HG03159 (cell line): ENCODE data around the gene ABCA2.
"Not testable (repeated sequence)": the region's sequence is repeated elsewhere in the genome, so short reads cannot be mapped to it uniquely, and the experiment has no call there.

Source experiments
- ATAC-seq: cut with Tn5 transposase; IDR thresholded peaks from one replicate; pipeline ENCODE4 v1.9.1; 2021; ENCODE audit warnings: mild to moderate bottlenecking, moderate library complexity; ENCODE audit not compliant: unreplicated experiment

The ABCA2 gene

GRCh38 chr9:137064027-137064879, 36.2 kb upstream of the ABCA2 start:
- ATAC-seq, result no peak

- ATAC-seq, result no peak
Measured at GRCh38 chr9:137063311-137064026, 35.4 kb upstream of the ABCA2 start.

- ATAC-seq, result not testable (repeated sequence)
Measured at GRCh38 chr9:137062798-137063197, 34.8 kb upstream of the ABCA2 start.

GRCh38 chr9:137062384-137062783, 34.3 kb upstream of the ABCA2 start:
- ATAC-seq, result no peak

- no peak for ATAC-seq
Measured at GRCh38 chr9:137058521-137059234, 30.6 kb upstream of the ABCA2 start.

- no peak for ATAC-seq
Measured at GRCh38 chr9:137057545-137057944, 29.5 kb upstream of the ABCA2 start.

- no peak for ATAC-seq
Measured at GRCh38 chr9:137056739-137057415, 28.8 kb upstream of the ABCA2 start.

- ATAC-seq, result no peak
Measured at GRCh38 chr9:137055385-137056364, 27.6 kb upstream of the ABCA2 start.

GRCh38 chr9:137054932-137055384, 26.9 kb upstream of the ABCA2 start:
- no peak for ATAC-seq

- ATAC-seq, result no peak
Measured at GRCh38 chr9:137053944-137054931, 26.2 kb upstream of the ABCA2 start, which contains the start of gene ENTPD2. TSS of gene ENTPD2 (minus strand) at chr9:137054061. CDS start at chr9:137053997, 64 bp downstream.

- no peak for ATAC-seq
Measured at GRCh38 chr9:137052998-137053943, 25.2 kb upstream of the ABCA2 start.

GRCh38 chr9:137052293-137052692, 24.3 kb upstream of the ABCA2 start:
- ATAC-seq, result no peak

GRCh38 chr9:137051145-137051724, 23.2 kb upstream of the ABCA2 start:
- ATAC-seq, result no peak

- no peak for ATAC-seq
Measured at GRCh38 chr9:137050570-137050969, 22.5 kb upstream of the ABCA2 start.

- ATAC-seq, result no peak
Measured at GRCh38 chr9:137049544-137050449, 21.8 kb upstream of the ABCA2 start.
